Neutrophil (primary cell): Measurements from ENCODE around the gene UBXN10.
"Not testable (repeated sequence)": the region's sequence is repeated elsewhere in the genome, so short reads cannot be mapped to it uniquely, and the experiment has no call there.

Experiments used
- H3K27ac ChIP-seq: fragments of 200-600 bp; sonication (generic); 2 replicates; pipeline ENCODE4 v1.5.1; 2016; ENCODE audit warnings: mild to moderate bottlenecking, moderate library complexity
- H3K27me3 ChIP-seq: fragments of 200-600 bp; sonication (generic); 2 replicates; pipeline ENCODE4 v1.6.0; 2016; ENCODE audit warnings: mild to moderate bottlenecking
- H3K36me3 ChIP-seq: fragments of 200-600 bp; sonication (generic); 2 replicates; pipeline ENCODE4 v1.5.1; 2017
- H3K4me1 ChIP-seq, 2 experiments: fragments of 200-600 bp in 1 of 2; sonication (generic) in 1 of 2; 1 replicate in 1 of 2; 2 replicates in 1 of 2; pipeline versions ENCODE4 v1.5.1 to v1.6.1; 2013 to 2016; ENCODE audit warnings: low read depth in 1 of 2, low read length in 1 of 2, mild to moderate bottlenecking in 1 of 2, moderate library complexity in 1 of 2; ENCODE audit not compliant: control insufficient read depth in 1 of 2, insufficient read depth in 1 of 2
- H3K4me3 ChIP-seq, 2 experiments: fragments of 200-600 bp in 1 of 2; sonication (generic) in 1 of 2; 1 replicate in 1 of 2; 2 replicates in 1 of 2; pipeline ENCODE4 v1.5.1; 2013 to 2016; ENCODE audit warnings: low read depth in 1 of 2, low read length in 1 of 2, mild to moderate bottlenecking in 1 of 2, moderate library complexity in 1 of 2
- H3K9me3 ChIP-seq: fragments of 200-600 bp; sonication (generic); 2 replicates; pipeline ENCODE4 v1.5.1; 2016
- CTCF ChIP-seq: fragments of 200-600 bp; sonication (generic); IDR thresholded peaks from 2 replicates; pipeline ENCODE4 v1.5.1; 2016; ENCODE audit warnings: antibody characterized with exemption

UBXN10 gene

GRCh38 chr1:20228314-20228825 is 42.5 kb downstream of the UBXN10 start:
- no peak overlapping the region for H3K27ac ChIP-seq
- H3K4me1 ChIP-seq, result no peaks in the 10 kb centered on the region
- TF ChIP-seq CTCF, result no peak
- H3K4me3 ChIP-seq, result no peak overlapping the region
- H3K36me3 ChIP-seq, result no peaks in the 10 kb centered on the region
- no peaks in the 10 kb centered on the region for H3K9me3 ChIP-seq
- H3K27me3 ChIP-seq, result peaks cover 93% of the 10 kb centered on the region

GRCh38 chr1:20229171-20229570 is 43.3 kb downstream of the UBXN10 start:
- TF ChIP-seq CTCF, result no peak
- Histone ChIP-seq H3K36me3 (no peaks in the 10 kb centered on the region), H3K27ac (no peak overlapping the region), H3K9me3 (no peaks in the 10 kb centered on the region), H3K4me1 (no peaks in the 10 kb centered on the region), H3K27me3 (peaks cover 93% of the 10 kb centered on the region), H3K4me3 (no peak overlapping the region)

GRCh38 chr1:20232564-20232963 is 46.7 kb downstream of the UBXN10 start:
- not testable (repeated sequence) for H3K27ac ChIP-seq, H3K4me3 ChIP-seq, H3K4me1 ChIP-seq, H3K9me3 ChIP-seq, H3K36me3 ChIP-seq
- H3K27me3 ChIP-seq, result peaks cover 94% of the 10 kb centered on the region

- Histone ChIP-seq H3K27me3 (peaks cover 92% of the 10 kb centered on the region), H3K9me3 (no peaks in the 10 kb centered on the region), H3K27ac (no peak overlapping the region), H3K4me1 (no peaks in the 10 kb centered on the region), H3K36me3 (no peaks in the 10 kb centered on the region), H3K4me3 (no peak overlapping the region)
- no peak for TF ChIP-seq CTCF
These were observed 47.5 kb downstream of the UBXN10 start for GRCh38 chr1:20233394-20233793.

GRCh38 chr1:20233866-20234265 is 48.0 kb downstream of the UBXN10 start:
- TF ChIP-seq CTCF, result no peak
- H3K27me3 ChIP-seq, result peaks cover 91% of the 10 kb centered on the region
- no peak overlapping the region for H3K4me3 ChIP-seq
- H3K4me1 ChIP-seq, result no peaks in the 10 kb centered on the region
- H3K27ac ChIP-seq, result no peak overlapping the region
- H3K9me3 ChIP-seq, result no peaks in the 10 kb centered on the region
- H3K36me3 ChIP-seq, result no peaks in the 10 kb centered on the region

GRCh38 chr1:20234788-20235535 is 49.1 kb downstream of the UBXN10 start:
- TF ChIP-seq CTCF, result no peak
- no peak overlapping the region for H3K27ac ChIP-seq
- H3K36me3 ChIP-seq, result no peaks in the 10 kb centered on the region
- H3K27me3 ChIP-seq, result peaks cover 92% of the 10 kb centered on the region
- H3K9me3 ChIP-seq, result no peaks in the 10 kb centered on the region
- H3K4me1 ChIP-seq, result no peaks in the 10 kb centered on the region
- H3K4me3 ChIP-seq, result no peak overlapping the region
